SK-N-SH treated with all-trans-retinoic acid at 6 μM for 48 hours (cell line): ENCODE data around the gene SLC7A6OS.

Experiments used
- ATAC-seq: fragments of 200-7000 bp; cut with Tn5 transposase; 3 replicates; pipeline ENCODE4 v1.9.1; 2020; ENCODE audit warnings: mild to moderate bottlenecking, moderate library complexity
- ARNTL ChIP-seq: fragments of 450-650 bp; formaldehyde crosslinking; IDR thresholded peaks from 2 replicates; pipeline ENCODE4 v1.5.0; 2020; ENCODE audit warnings: low read depth, mild to moderate bottlenecking, moderate library complexity, borderline replicate concordance
- BACH2 ChIP-seq: fragments of 250-450 bp; sonication (Bioruptor Pico); IDR thresholded peaks from 2 replicates; pipeline ENCODE4 v1.9.0; 2021; ENCODE audit warnings: mild to moderate bottlenecking, borderline replicate concordance
- CSDC2 ChIP-seq: fragments of 250-450 bp; sonication (Bioruptor Pico); IDR thresholded peaks from 2 replicates; pipeline ENCODE4 v1.5.0; 2020; ENCODE audit warnings: mild to moderate bottlenecking, moderate library complexity
- CSRNP3 ChIP-seq: fragments of 250-450 bp; sonication (Bioruptor Pico); IDR thresholded peaks from 2 replicates; pipeline ENCODE4 v1.5.1; 2021; ENCODE audit warnings: mild to moderate bottlenecking, moderate library complexity
- ESRRG ChIP-seq: fragments of 250-450 bp; sonication (Bioruptor Pico); IDR thresholded peaks from 2 replicates; pipeline ENCODE4 v1.6.1; 2021; ENCODE audit warnings: mild to moderate bottlenecking
- GLIS3 ChIP-seq: fragments of 250-450 bp; sonication (Bioruptor Pico); IDR thresholded peaks from 2 replicates; pipeline ENCODE4 v1.5.0; 2020; ENCODE audit warnings: mild to moderate bottlenecking, moderate library complexity
- ISL1 ChIP-seq: fragments of 250-450 bp; sonication (Bioruptor Pico); IDR thresholded peaks from 2 replicates; pipeline ENCODE4 v2.1.2; 2022; ENCODE audit warnings: mild to moderate bottlenecking, moderate library complexity
- OSR1 ChIP-seq: fragments of 250-450 bp; sonication (Bioruptor Pico); IDR thresholded peaks from 2 replicates; pipeline ENCODE4 v1.8.0; 2022; ENCODE audit warnings: moderate library complexity, mild to moderate bottlenecking, inconsistent platforms
- PATZ1 ChIP-seq: fragments of 250-450 bp; sonication (Bioruptor Pico); IDR thresholded peaks from 2 replicates; pipeline ENCODE4 v1.8.0; 2020; ENCODE audit warnings: mild to moderate bottlenecking, moderate library complexity, borderline replicate concordance
- PPARA ChIP-seq: fragments of 250-450 bp; sonication (Bioruptor Pico); IDR thresholded peaks from 2 replicates; pipeline ENCODE4 v1.5.0; 2020; ENCODE audit warnings: mild to moderate bottlenecking, borderline replicate concordance
- RARB ChIP-seq: fragments of 250-450 bp; sonication (Bioruptor Pico); IDR thresholded peaks from 2 replicates; pipeline ENCODE4 v1.8.0; 2021; ENCODE audit warnings: mild to moderate bottlenecking, moderate library complexity
- SNAI2 ChIP-seq: fragments of 250-450 bp; sonication (Bioruptor Pico); IDR thresholded peaks from 2 replicates; pipeline ENCODE4 v1.5.0; 2020; ENCODE audit warnings: mild to moderate bottlenecking, moderate library complexity
- TCF4 ChIP-seq: fragments of 250-450 bp; sonication (Bioruptor Pico); IDR thresholded peaks from 2 replicates; pipeline ENCODE4 v1.8.0; 2021; ENCODE audit warnings: mild to moderate bottlenecking, moderate library complexity, borderline replicate concordance
- TOX ChIP-seq: fragments of 250-450 bp; sonication (Bioruptor Pico); IDR thresholded peaks from 2 replicates; pipeline ENCODE4 v1.8.0; 2021; ENCODE audit warnings: mild to moderate bottlenecking, moderate library complexity, borderline replicate concordance
- TSHZ2 ChIP-seq: fragments of 250-450 bp; sonication (Bioruptor Pico); IDR thresholded peaks from 2 replicates; pipeline ENCODE4 v1.5.0; 2020; ENCODE audit warnings: mild to moderate bottlenecking, moderate library complexity
- ZC3H10 ChIP-seq: fragments of 250-450 bp; sonication (Bioruptor Pico); IDR thresholded peaks from 2 replicates; pipeline ENCODE4 v1.5.1; 2021; ENCODE audit warnings: mild to moderate bottlenecking, moderate library complexity
- ZFP3 ChIP-seq: fragments of 250-450 bp; sonication (Bioruptor Pico); IDR thresholded peaks from 2 replicates; pipeline ENCODE4 v1.5.0; 2020; ENCODE audit warnings: mild to moderate bottlenecking, moderate library complexity
- ZNF565 ChIP-seq: fragments of 450-650 bp; formaldehyde crosslinking; conservative IDR thresholded peaks from 2 replicates; pipeline ENCODE4 v1.5.0; 2020; ENCODE audit warnings: low read depth, mild to moderate bottlenecking, moderate library complexity
- ZNF70 ChIP-seq: fragments of 450-650 bp; formaldehyde crosslinking; IDR thresholded peaks from 2 replicates; pipeline ENCODE4 v1.5.0; 2020; ENCODE audit warnings: mild to moderate bottlenecking, moderate library complexity
- ZNF8 ChIP-seq: fragments of 450-650 bp; formaldehyde crosslinking; IDR thresholded peaks from 2 replicates; pipeline ENCODE4 v1.5.0; 2020; ENCODE audit warnings: mild to moderate bottlenecking, moderate library complexity
- TF ChIP-seq, protein P1 (sequence below): fragments of 250-450 bp; sonication (Bioruptor Pico); IDR thresholded peaks from 2 replicates; pipeline ENCODE4 v1.8.0; 2021; ENCODE audit warnings: low read depth, mild to moderate bottlenecking, moderate library complexity, borderline replicate concordance
- TF ChIP-seq, protein P2 (sequence below): fragments of 250-450 bp; sonication (Bioruptor Pico); IDR thresholded peaks from 2 replicates; pipeline ENCODE4 v1.5.1; 2020; ENCODE audit warnings: low read depth, mild to moderate bottlenecking, moderate library complexity

SLC7A6OS gene

DNA sequence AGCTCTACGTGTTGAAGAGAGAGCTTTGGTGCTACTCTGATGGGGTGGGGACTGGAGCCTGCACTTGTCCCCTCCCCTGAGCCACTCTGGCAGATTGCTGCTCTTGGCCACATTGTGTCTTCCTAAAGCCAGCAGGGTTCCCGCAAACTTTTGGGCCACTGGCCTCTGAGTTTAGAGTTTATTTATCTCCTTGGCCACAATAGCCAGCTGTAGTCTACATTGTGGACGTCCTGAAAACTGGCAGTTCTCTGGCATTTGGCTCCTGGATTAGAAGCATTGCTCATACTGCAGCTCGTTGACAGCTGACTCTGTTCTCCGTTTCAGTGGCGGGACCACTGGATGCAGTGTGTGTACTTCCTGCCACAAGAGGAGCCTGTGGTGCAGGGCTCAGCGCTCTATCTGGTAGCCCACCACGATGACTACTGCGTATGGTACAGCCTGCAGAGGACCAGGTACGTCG is 34.6 kb upstream of the SLC7A6OS start:
- ATAC-seq = no peak
- TF ChIP-seq ISL1 (no peak), CSDC2 (CRISPR knock-in tag) (no peak), ZNF565 (no peak), TCF4 (CRISPR knock-in tag) (no peak), TSHZ2 (CRISPR knock-in tag) (no peak), TOX (no peak), ZNF8 (no peak), ESRRG (CRISPR knock-in tag) (no peak), BACH2 (CRISPR knock-in tag) (no peak), ARNTL (CRISPR knock-in tag) (no peak), SNAI2 (CRISPR knock-in tag) (no peak), CSRNP3 (CRISPR knock-in tag) (no peak), PATZ1 (CRISPR knock-in tag) (no peak), PPARA (CRISPR knock-in tag) (no peak), OSR1 (no peak), ZNF70 (CRISPR knock-in tag) (no peak)
- TF ChIP-seq, protein P1, sequence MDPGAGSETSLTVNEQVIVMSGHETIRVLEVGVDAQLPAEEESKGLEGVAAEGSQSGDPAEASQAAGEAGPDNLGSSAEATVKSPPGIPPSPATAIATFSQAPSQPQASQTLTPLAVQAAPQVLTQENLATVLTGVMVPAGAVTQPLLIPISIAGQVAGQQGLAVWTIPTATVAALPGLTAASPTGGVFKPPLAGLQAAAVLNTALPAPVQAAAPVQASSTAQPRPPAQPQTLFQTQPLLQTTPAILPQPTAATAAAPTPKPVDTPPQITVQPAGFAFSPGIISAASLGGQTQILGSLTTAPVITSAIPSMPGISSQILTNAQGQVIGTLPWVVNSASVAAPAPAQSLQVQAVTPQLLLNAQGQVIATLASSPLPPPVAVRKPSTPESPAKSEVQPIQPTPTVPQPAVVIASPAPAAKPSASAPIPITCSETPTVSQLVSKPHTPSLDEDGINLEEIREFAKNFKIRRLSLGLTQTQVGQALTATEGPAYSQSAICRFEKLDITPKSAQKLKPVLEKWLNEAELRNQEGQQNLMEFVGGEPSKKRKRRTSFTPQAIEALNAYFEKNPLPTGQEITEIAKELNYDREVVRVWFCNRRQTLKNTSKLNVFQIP = no peak
- TF ChIP-seq, protein P2, sequence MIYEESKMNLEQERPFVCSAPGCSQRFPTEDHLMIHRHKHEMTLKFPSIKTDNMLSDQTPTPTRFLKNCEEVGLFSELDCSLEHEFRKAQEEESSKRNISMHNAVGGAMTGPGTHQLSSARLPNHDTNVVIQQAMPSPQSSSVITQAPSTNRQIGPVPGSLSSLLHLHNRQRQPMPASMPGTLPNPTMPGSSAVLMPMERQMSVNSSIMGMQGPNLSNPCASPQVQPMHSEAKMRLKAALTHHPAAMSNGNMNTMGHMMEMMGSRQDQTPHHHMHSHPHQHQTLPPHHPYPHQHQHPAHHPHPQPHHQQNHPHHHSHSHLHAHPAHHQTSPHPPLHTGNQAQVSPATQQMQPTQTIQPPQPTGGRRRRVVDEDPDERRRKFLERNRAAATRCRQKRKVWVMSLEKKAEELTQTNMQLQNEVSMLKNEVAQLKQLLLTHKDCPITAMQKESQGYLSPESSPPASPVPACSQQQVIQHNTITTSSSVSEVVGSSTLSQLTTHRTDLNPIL (CRISPR knock-in tag) = no peak

GRCh38 chr16:68344252-68344651 is 33.5 kb upstream of the SLC7A6OS start:
- TF ChIP-seq ZC3H10 (CRISPR knock-in tag) = no peak
- TF ChIP-seq ZNF565 = no peak
- TF ChIP-seq TCF4 (CRISPR knock-in tag) = no peak
- no peak for TF ChIP-seq ZFP3 (CRISPR knock-in tag)
- no peak for TF ChIP-seq PPARA (CRISPR knock-in tag)
- no peak for TF ChIP-seq ARNTL (CRISPR knock-in tag)
- no peak for TF ChIP-seq ZNF8
- no peak for TF ChIP-seq RARB
- TF ChIP-seq PATZ1 (CRISPR knock-in tag) = no peak
- TF ChIP-seq, protein P1 = no peak
- TF ChIP-seq GLIS3 (CRISPR knock-in tag) = no peak
- ATAC-seq = no peak
